Heart left ventricle (tissue), 16 donors: ENCODE measurements around the gene TLE5. TPM values are rescaled to one million over a fixed set of nuclear protein-coding genes. Genes with fewer than 3 reads are reported as not detected.

Experiments
- ATAC-seq, 4 donors: fragments of 200-7000 bp; cut with Tn5 transposase; one replicate each; pipeline ENCODE4 v1.9.1; 2020 to 2022; ENCODE audit warnings: moderate library complexity in 4 of 4, mild to moderate bottlenecking in 3 of 4, moderate number of reproducible peaks in 1 of 4
- DNase-seq, 5 donors: peaks; one replicate each; pipeline ENCODE4 v3.0.0-alpha.2; 2020
- H3K27ac ChIP-seq, 12 donors: fragments of 200-600 bp; sonication (generic) in 4 of 12; one replicate each; pipeline versions ENCODE4 v1.5.0 to v1.8.0; 2016 to 2022; ENCODE audit warnings: mild to moderate bottlenecking in 2 of 12
- H3K27me3 ChIP-seq, 9 donors: fragments of 200-600 bp; sonication (generic) in 2 of 9; one replicate each; pipeline versions ENCODE4 v1.5.1 to v1.8.0; 2016 to 2022; ENCODE audit warnings: mild to moderate bottlenecking in 3 of 9
- H3K36me3 ChIP-seq, 9 donors: fragments of 200-600 bp; sonication (generic) in 2 of 9; one replicate each; pipeline versions ENCODE4 v1.5.0 to v1.8.0; 2018 to 2022; ENCODE audit warnings: mild to moderate bottlenecking in 2 of 9
- H3K4me1 ChIP-seq, 12 donors: fragments of 200-600 bp; sonication (generic) in 4 of 12; one replicate each; pipeline versions ENCODE4 v1.5.0 to v1.8.0; 2016 to 2022; ENCODE audit warnings: mild to moderate bottlenecking in 3 of 12
- H3K4me3 ChIP-seq, 12 donors: fragments of 200-600 bp; sonication (generic) in 4 of 12; one replicate each; pipeline versions ENCODE4 v1.5.0 to v1.8.0; 2017 to 2022; ENCODE audit warnings: mild to moderate bottlenecking in 9 of 12, moderate library complexity in 4 of 12
- H3K9me3 ChIP-seq, 12 donors: fragments of 200-600 bp; sonication (generic) in 4 of 12; one replicate each; pipeline versions ENCODE4 v1.5.0 to v1.8.0; 2016 to 2022; ENCODE audit warnings: mild to moderate bottlenecking in 1 of 12
- CTCF ChIP-seq, 12 donors: fragments of 200-600 bp; sonication (generic) in 4 of 12; IDR thresholded peaks; one replicate each; pipeline versions ENCODE4 v1.5.0 to v1.8.0; 2018 to 2022; ENCODE audit warnings: antibody characterized with exemption in 12 of 12, mild to moderate bottlenecking in 5 of 12
- POLR2A ChIP-seq, 2 donors: fragments of 450-650 bp; IDR thresholded peaks; one replicate each; pipeline ENCODE4 v1.6.1; 2017; ENCODE audit warnings: antibody characterized with exemption in 2 of 2, mild to moderate bottlenecking in 2 of 2, moderate library complexity in 2 of 2
- WGBS, 4 donors: extraction: QIAGEN DNeasy Blood & Tissue Kit in 2 of 4; methylation state at CpG; one replicate each; pipeline versions ENCODE4 v1.1.5 to v1.1.7; 2013 to 2018; 5-methylcytosine and 5-hydroxymethylcytosine counted together
- intact Hi-C, 10 donors: fragments of 100-400 bp; cut with DNase I; formaldehyde crosslinking; loops; one replicate each; pipeline versions ENCODE4 v1.11.1 to v1.14.2; 2022
- polyA plus RNA-seq, 2 donors: library from polyadenylated mRNA; stranded (reverse); fragments of 200-250 nt; gene quantifications; one replicate each; pipeline ENCODE4 v1.2.3, GENCODE V29; 2013
- total RNA-seq, 9 donors: library from RNA; depleted of rRNA in 2 of 9; stranded (reverse); fragments of >200 nt in 2 of 9; fragmentation: NEBNext Ultra II Directional in 3 of 9; extraction: Animal tissue kit (Norgen Biotek cat#: 25700) in 3 of 9; gene quantifications; one replicate each; pipeline versions ENCODE4 v1.1.0 to v1.2.4, GENCODE V29; 2016 to 2023
- donor health status: ischemic (EF 13 %, LVEDD 7.1; RV severe dilation, severe dysfunction).
- donor health status: healthy with polysubstance abuse.
- donor health status: DM: no; HTN: yes; CAD: no.
- donor health status: DM: no; HTN: no; CAD: no.
- donor health status: ischemic (EF 25% LVEDD 6.9; RV normal size, moderate dysfunction).
- donor health status: ischemic (EF 25% LVEDD 5.7; RV mildly dilated, moderate dysfunction).
- donor health status: healthy.
- donor health status: DM: yes; HTN: yes; CAD: no.
- donor health status: ischemic (EF 35%, LVEDD 5.7; RV mildly dilated, moderate dysfunction).
- donor health status: nonischemic (EF 11% LVEDD 7.7; RV severe dilation, severe dysfunction).
- donor health status: DM: yes; HTN: yes; CAD: no.
- donor health status: PGD.
- donor health status: ischemic (EF 29% LVEDD 5.4; RV normal size, mild dysfunction).
- donor health status: nonischemic (EF 23%, LVEDD 6.1; RV moderate dilation, normal function).

The TLE5 gene
- total and polyA plus RNA-seq, 11 donors, result 593 to 1,459 (median 711) TPM

- Histone ChIP-seq H3K27ac (no peak overlapping the region), H3K4me3 (no peak overlapping the region), H3K4me1 (peaks cover 0 to 25% (median 7%) of the 10 kb centered on the region in 12 donors), H3K9me3 (no peaks in the 10 kb centered on the region), H3K27me3 (peaks cover 0 to 5% (median 0%) of the 10 kb centered on the region in 9 donors), H3K36me3 (no peaks in the 10 kb centered on the region)
- DNase-seq, result no peak
- no peak for ATAC-seq
- 91 to 94% (median 91%) methylated on average over 6 of the region's 6 CpGs for WGBS, 4 donors
- intact Hi-C loops, result no loop called here
- TF ChIP-seq POLR2A (IDR thresholded peaks at IDR 0.05), result no peak
- no peak for TF ChIP-seq CTCF (IDR thresholded peaks at IDR 0.05)
Observed at GRCh38 chr19:3045191-3045590, 17.1 kb downstream of the TLE5 start.

GRCh38 chr19:3042621-3043267 lies 19.6 kb downstream of the TLE5 start:
- Histone ChIP-seq H3K4me3 (peak overlapping the region in 4 of 12 donors; percentile 12 to 20 (median 18)), H3K36me3 (no peaks in the 10 kb centered on the region), H3K4me1 (peaks cover 0 to 21% (median 5%) of the 10 kb centered on the region in 12 donors), H3K27me3 (peaks cover 0 to 5% (median 0%) of the 10 kb centered on the region in 9 donors), H3K27ac (peak overlapping the region in 2 of 12 donors; percentile 29 to 54), H3K9me3 (no peaks in the 10 kb centered on the region)
- WGBS, 4 donors, result 50 to 54% (median 52%) methylated on average over 15 of the region's 15 CpGs
- TF ChIP-seq CTCF (IDR thresholded peaks at IDR 0.05) (no peak), POLR2A (IDR thresholded peaks at IDR 0.05) (no peak)
- DNase-seq (no peak), ATAC-seq (no peak)
- intact Hi-C loops, result loop anchor here in 1 of 10 donors (5.0 kb wide), 1 partner anchor 70 kb away; no protein-coding TSS in a partner anchor

DNA sequence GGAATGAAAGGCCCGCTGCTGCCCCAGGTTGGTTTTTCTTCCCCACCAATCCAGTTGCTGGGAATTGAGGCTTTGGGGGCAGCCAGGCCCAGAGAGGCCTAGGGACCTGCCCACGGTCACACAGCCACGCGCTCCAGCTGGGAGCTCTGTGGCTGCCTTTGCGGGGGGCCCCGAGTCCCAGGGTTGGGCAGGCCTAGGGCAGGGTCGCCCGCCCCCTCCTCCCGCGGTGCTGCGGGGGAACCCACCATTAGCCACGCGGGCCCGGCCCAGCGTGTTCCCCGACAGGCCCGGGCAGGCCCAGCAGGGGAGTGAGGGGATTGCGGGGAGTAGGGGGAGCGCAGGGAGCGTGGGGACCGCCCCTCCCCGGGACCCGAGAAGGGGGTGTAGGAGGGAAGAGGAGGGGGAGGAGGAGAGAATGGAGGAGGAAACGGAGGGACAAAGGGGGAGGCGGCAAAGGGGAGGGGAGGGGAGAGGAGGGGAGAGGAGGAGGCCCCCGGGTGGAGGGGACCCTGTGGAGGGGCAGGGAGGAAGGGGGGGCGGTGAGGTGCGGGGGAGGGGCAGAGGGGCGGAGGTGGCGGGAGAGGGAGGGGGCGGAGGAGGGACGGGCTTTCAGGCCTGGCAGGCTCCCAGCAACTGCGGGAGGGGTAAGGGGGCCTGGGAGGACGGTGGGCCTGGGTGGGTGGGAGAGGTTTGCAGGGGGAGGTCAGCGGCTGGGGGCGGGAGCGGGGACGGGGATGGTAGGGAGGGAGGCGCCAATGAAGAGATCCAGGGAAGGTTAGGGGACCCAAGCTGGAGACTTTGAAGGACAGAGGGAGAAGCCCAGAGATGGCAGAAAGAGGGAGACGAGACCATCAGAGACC lies 20.3 kb downstream of the TLE5 start:
- 23 to 32% (median 29%) methylated on average over 10 to 39 of the region's 40 CpGs for WGBS, 4 donors
- H3K9me3 ChIP-seq, result no peaks in the 10 kb centered on the region
- ATAC-seq (no peak), DNase-seq (no peak)
- no peaks in the 10 kb centered on the region for H3K36me3 ChIP-seq
- peak overlapping the region in 2 of 12 donors; percentile 29 to 67 for H3K27ac ChIP-seq
- H3K4me3 ChIP-seq, result peak overlapping the region in 4 of 12 donors; percentile 12 to 20 (median 18)
- H3K4me1 ChIP-seq, result peaks cover 0 to 15% (median under 1%) of the 10 kb centered on the region in 12 donors
- intact Hi-C loops, result loop anchor here in 1 of 10 donors (5.0 kb wide), 1 partner anchor 70 kb away; no protein-coding TSS in a partner anchor
- no peak for TF ChIP-seq POLR2A (IDR thresholded peaks at IDR 0.05)
- TF ChIP-seq CTCF (IDR thresholded peaks at IDR 0.05), result no peak
- peaks cover 0 to 3% (median 0%) of the 10 kb centered on the region in 9 donors for H3K27me3 ChIP-seq

GRCh38 chr19:3041327-3041726 lies 21.0 kb downstream of the TLE5 start:
- intact Hi-C loops, result loop anchor here in 1 of 10 donors (5.0 kb wide), 1 partner anchor 69 kb away; no protein-coding TSS in a partner anchor
- H3K27me3 ChIP-seq, result peaks cover 0 to 3% (median 0%) of the 10 kb centered on the region in 9 donors
- no peak for DNase-seq
- TF ChIP-seq CTCF (IDR thresholded peaks at IDR 0.05) (no peak), POLR2A (IDR thresholded peaks at IDR 0.05) (no peak)
- H3K27ac ChIP-seq, result no peak overlapping the region
- 79 to 85% (median 84%) methylated on average over 12 of the region's 12 CpGs for WGBS, 4 donors
- peaks cover 0 to 21% (median 6%) of the 10 kb centered on the region in 12 donors for H3K4me1 ChIP-seq
- no peaks in the 10 kb centered on the region for H3K9me3 ChIP-seq
- no peak for ATAC-seq
- no peak overlapping the region for H3K4me3 ChIP-seq
- H3K36me3 ChIP-seq, result no peaks in the 10 kb centered on the region
